CD14-positive monocyte (primary cell): ENCODE measurements around the gene DMXL2. TPM values are rescaled to one million over a fixed set of nuclear protein-coding genes. Genes with fewer than 3 reads are reported as not detected.
A peak's percentile ranks its signal among the peaks of the same experiment; 100 is the strongest.
"Not testable (repeated sequence)": the region's sequence is repeated elsewhere in the genome, so short reads cannot be mapped to it uniquely, and the experiment has no call there.

Experiments
- DNase-seq, 3 donors: peaks; one replicate each; pipeline ENCODE4 v3.0.0-alpha.2; 2011 to 2022
- H2AFZ ChIP-seq: 2 replicates; pipeline ENCODE4 v1.6.0; 2012; ENCODE audit warnings: mild to moderate bottlenecking, low read depth, low read length, inconsistent platforms; ENCODE audit not compliant: insufficient read depth, poor library complexity, severe bottlenecking
- H3K27ac ChIP-seq, 2 donors: 1 replicate in 1 of 2; 2 replicates in 1 of 2; pipeline ENCODE4 v1.5.1; 2012 to 2013; ENCODE audit warnings: low read length in 2 of 2, control low read depth in 1 of 2, inconsistent platforms in 1 of 2, low read depth in 1 of 2, mild to moderate bottlenecking in 1 of 2
- H3K27me3 ChIP-seq, 2 donors: one replicate each; pipeline versions ENCODE4 v1.6.0 to v1.6.1; 2011 to 2013; ENCODE audit warnings: low read length in 2 of 2; ENCODE audit not compliant: control insufficient read depth in 2 of 2, insufficient read depth in 2 of 2
- H3K36me3 ChIP-seq, 2 donors: replicated peaks in 1 of 2; 1 replicate in 1 of 2; 2 replicates in 1 of 2; pipeline versions ENCODE4 v1.5.1 to v1.6.1; 2012 to 2013; ENCODE audit warnings: low read length in 2 of 2, control low read depth in 1 of 2, inconsistent platforms in 1 of 2, mild to moderate bottlenecking in 1 of 2; ENCODE audit not compliant: insufficient read depth in 2 of 2, control insufficient read depth in 1 of 2
- H3K4me1 ChIP-seq, 2 donors: 1 replicate in 1 of 2; 2 replicates in 1 of 2; pipeline versions ENCODE4 v1.5.1 to v1.6.1; 2012 to 2013; ENCODE audit warnings: low read length in 2 of 2, control low read depth in 1 of 2, inconsistent platforms in 1 of 2, mild to moderate bottlenecking in 1 of 2, moderate library complexity in 1 of 2; ENCODE audit not compliant: insufficient read depth in 2 of 2, control insufficient read depth in 1 of 2
- H3K4me2 ChIP-seq: replicated peaks from 2 replicates; pipeline ENCODE3; 2012; ENCODE audit warnings: low read length, moderate library complexity, mild to moderate bottlenecking; ENCODE audit not compliant: poor library complexity, severe bottlenecking; ENCODE audit errors: extremely low read depth
- H3K4me3 ChIP-seq, 3 experiments: fragments of 200-600 bp in 1 of 3; sonication (generic) in 1 of 3; replicated peaks in 1 of 3; 1 replicate in 2 of 3; 2 replicates in 1 of 3; pipeline ENCODE4 v1.5.1; 2011 to 2013; ENCODE audit warnings: low read length in 3 of 3, mild to moderate bottlenecking in 3 of 3, control low read depth in 2 of 3, low read depth in 2 of 3, inconsistent platforms in 1 of 3, moderate library complexity in 1 of 3
- H3K79me2 ChIP-seq: 2 replicates; pipeline ENCODE4 v1.6.0; 2012; ENCODE audit warnings: mild to moderate bottlenecking, control low read depth, inconsistent platforms, low read length, moderate library complexity; ENCODE audit not compliant: insufficient read depth
- H3K9ac ChIP-seq: 2 replicates; pipeline ENCODE4 v1.6.0; 2017; ENCODE audit warnings: low read length, mild to moderate bottlenecking; ENCODE audit not compliant: insufficient read depth, poor library complexity, severe bottlenecking
- H3K9me3 ChIP-seq, 2 donors: replicated peaks in 1 of 2; 1 replicate in 1 of 2; 2 replicates in 1 of 2; pipeline versions ENCODE4 v1.5.1 to v1.6.1; 2012 to 2013; ENCODE audit warnings: low read length in 2 of 2, control low read depth in 1 of 2; ENCODE audit not compliant: control insufficient read depth in 1 of 2, insufficient read depth in 1 of 2
- H4K20me1 ChIP-seq: 2 replicates; pipeline ENCODE4 v1.6.0; 2012; ENCODE audit warnings: mild to moderate bottlenecking, low read length, control low read depth, moderate library complexity; ENCODE audit not compliant: insufficient read depth
- H3K27ac Mint-ChIP-seq, 7 donors: one replicate each; pipeline ENCODE4 v1.8.0; 2020; ENCODE audit warnings: mild to moderate bottlenecking in 7 of 7, mixed read lengths in 7 of 7, moderate library complexity in 6 of 7, inconsistent platforms in 2 of 7
- H3K27me3 Mint-ChIP-seq, 3 donors: one replicate each; pipeline ENCODE4 v1.8.0; 2021 to 2022; ENCODE audit warnings: low read depth in 3 of 3, mild to moderate bottlenecking in 3 of 3, mixed read lengths in 3 of 3, moderate library complexity in 3 of 3, inconsistent platforms in 1 of 3
- H3K36me3 Mint-ChIP-seq, 2 donors: one replicate each; pipeline ENCODE4 v1.8.0; 2020; ENCODE audit warnings: mixed read lengths in 2 of 2, inconsistent platforms in 1 of 2, mild to moderate bottlenecking in 1 of 2
- H3K4me1 Mint-ChIP-seq: one replicate; pipeline ENCODE4 v1.8.0; 2020; ENCODE audit warnings: mild to moderate bottlenecking, mixed read lengths
- H3K4me3 Mint-ChIP-seq, 2 donors: one replicate each; pipeline ENCODE4 v1.8.0; 2020; ENCODE audit warnings: mild to moderate bottlenecking in 2 of 2, mixed read lengths in 2 of 2, moderate library complexity in 1 of 2
- H3K9me3 Mint-ChIP-seq, 7 donors: one replicate each; pipeline ENCODE4 v1.8.0; 2020 to 2022; ENCODE audit warnings: mixed read lengths in 7 of 7, mild to moderate bottlenecking in 6 of 7, moderate library complexity in 6 of 7, inconsistent platforms in 2 of 7
- CTCF ChIP-seq: fragments of 200-600 bp; IDR thresholded peaks from one replicate; pipeline ENCODE4 v1.8.0; 2022; ENCODE audit warnings: antibody characterized with exemption, mild to moderate bottlenecking
- WGBS: methylation state at CpG from one replicate; pipeline ENCODE4 v1.1.5; 2013; ENCODE audit warnings: missing lambda C conversion rate; ENCODE audit not compliant: insufficient coverage; 5-methylcytosine and 5-hydroxymethylcytosine counted together
- intact Hi-C, 2 donors: fragments of 100-400 bp; cut with micrococcal nuclease; formaldehyde crosslinking; loops; one replicate each; pipeline versions ENCODE4 v1.15.0 to v1.15.1; 2023
- polyA plus RNA-seq, 3 donors: library from polyadenylated mRNA; depleted of rRNA in 1 of 3; unstranded in 2 of 3; stranded (reverse) in 1 of 3; fragments of 300-500 nt in 2 of 3; fragments of >200 nt in 1 of 3; fragmentation: Illumina TruSeq in 2 of 3; gene quantifications; 1 replicate in 2 of 3; 2 replicates in 1 of 3; pipeline ENCODE4 v1.2.3, GENCODE V29; 2012 to 2021

DMXL2 gene
- polyA plus RNA-seq, 3 donors, result 29.1 to 449 (median 45.5) TPM

GRCh38 chr15:51603462-51603948 is 19.1 kb downstream of the DMXL2 start:
- peaks cover 2 to 19% of the 10 kb centered on the region in 2 donors for H3K36me3 ChIP-seq
- H3K4me2 ChIP-seq, H3K9me3 Mint-ChIP-seq, H3K27me3 Mint-ChIP-seq, H3K4me3 ChIP-seq, H3K27ac ChIP-seq, H3K9me3 ChIP-seq, DNase-seq, H3K9ac ChIP-seq, H3K4me3 Mint-ChIP-seq, intact Hi-C loops, H3K27me3 ChIP-seq, H2AFZ ChIP-seq: not testable (repeated sequence)
- peaks cover 98% of the 10 kb centered on the region for H3K79me2 ChIP-seq
- H4K20me1 ChIP-seq, result peaks cover 100% of the 10 kb centered on the region
- Mint-ChIP-seq H3K27ac (peak overlapping the region in 5 of 7 donors; percentile 3 to 82 (median 40)), H3K36me3 (peaks cover 34 to 50% of the 10 kb centered on the region in 2 donors), H3K4me1 (peaks cover 55% of the 10 kb centered on the region)
- WGBS, result 100% methylated on average over 5 of the region's 15 CpGs
- peaks cover 25 to 46% of the 10 kb centered on the region in 2 donors for H3K4me1 ChIP-seq

GRCh38 chr15:51603002-51603401 is 19.6 kb downstream of the DMXL2 start:
- Histone ChIP-seq H3K4me1 (peaks cover 28 to 51% of the 10 kb centered on the region in 2 donors), H3K4me2 (no peak overlapping the region), H3K36me3 (peaks cover 2 to 15% of the 10 kb centered on the region in 2 donors), H3K4me3 (no peak overlapping the region), H3K27ac (peak overlapping the region in 1 of 2 donors; percentile 57), H4K20me1 (peaks cover 100% of the 10 kb centered on the region), H3K9me3 (no peaks in the 10 kb centered on the region), H3K9ac (no peak overlapping the region), H3K27me3 (no peaks in the 10 kb centered on the region), H2AFZ (no peak overlapping the region), H3K79me2 (peaks cover 98% of the 10 kb centered on the region)
- TF ChIP-seq CTCF, result no peak
- no peak for DNase-seq
- Mint-ChIP-seq H3K4me1 (peaks cover 58% of the 10 kb centered on the region), H3K36me3 (peaks cover 34 to 47% of the 10 kb centered on the region in 2 donors), H3K4me3 (no peak overlapping the region), H3K27ac (peak overlapping the region in 5 of 7 donors; percentile 1 to 73 (median 48)), H3K27me3 (peaks cover 1 to 2% (median 1%) of the 10 kb centered on the region in 3 donors), H3K9me3 (peaks cover 0 to 9% (median 4%) of the 10 kb centered on the region in 7 donors)
- no CpG with 5 or more reads among the region's 2 CpGs for WGBS
- intact Hi-C loops, result no loop called here
